G401 (cell line): Measurements from ENCODE around the gene NRP1. TPM values are rescaled to one million over a fixed set of nuclear protein-coding genes. Genes with fewer than 3 reads are reported as not detected.
A peak's percentile ranks its signal among the peaks of the same experiment; 100 is the strongest.
"Not testable (repeated sequence)": the region's sequence is repeated elsewhere in the genome, so short reads cannot be mapped to it uniquely, and the experiment has no call there.

ENCODE experiments used
- DNase-seq: peaks from one replicate; pipeline ENCODE4 v3.0.0-alpha.2; 2015; ENCODE audit warnings: low spot score
- in situ Hi-C: cut with HindIII; loops from 2 replicates; pipeline ENCODE4 v1.10.0; 2016; ENCODE audit warnings: low sequenced_read_pairs, mixed read lengths
- total RNA-seq: library from RNA; depleted of rRNA; stranded (reverse); fragments of >200 nt; shearing (Covaris generic); gene quantifications from 2 replicates; pipeline ENCODE4 v1.2.3, GENCODE V29; 2014

The NRP1 gene
- total RNA-seq, 1 experiment from 2014 or later = 17.1 TPM

GRCh38 chr10:33147013-33147310 lies 187.5 kb downstream of the NRP1 start:
- DNase-seq = no peak
- in situ Hi-C loops = no loop called here

DNA sequence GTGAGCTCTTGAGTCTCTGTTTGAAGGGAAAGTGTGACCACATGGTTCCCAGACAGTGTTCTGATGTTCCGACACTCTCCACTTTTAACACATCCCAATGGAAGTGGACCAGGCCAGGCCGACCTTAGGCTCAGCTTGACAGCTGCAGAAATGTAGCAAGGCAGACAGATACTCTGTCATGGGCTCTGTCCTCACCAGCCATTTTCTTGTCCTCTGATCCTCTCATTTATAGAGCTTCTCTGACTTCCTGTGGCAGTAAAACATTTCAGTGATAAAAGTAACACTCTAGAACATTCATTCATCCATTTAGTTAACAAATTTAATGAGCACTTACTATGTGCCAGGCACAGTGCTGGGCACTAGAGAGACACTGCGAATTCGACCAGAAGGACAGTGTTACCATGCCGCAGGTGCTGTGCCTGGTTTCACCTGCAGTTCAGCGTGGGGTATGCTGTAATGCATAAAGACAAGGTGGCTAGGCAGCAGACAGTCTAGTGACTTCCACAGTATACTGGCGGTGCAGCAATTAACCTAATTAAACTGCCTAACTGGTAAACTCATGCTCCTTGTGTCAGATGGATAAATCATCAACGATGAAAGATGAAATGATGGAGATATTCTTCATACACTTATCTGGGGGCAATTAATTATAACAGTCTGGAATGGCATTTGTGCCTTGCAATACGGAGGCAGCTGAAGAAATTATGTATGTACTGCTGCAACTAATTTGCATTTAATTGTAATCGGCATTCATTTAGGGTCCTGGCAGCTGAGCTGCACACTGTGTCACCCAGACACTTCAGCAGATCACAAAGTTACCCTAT lies 188.1 kb downstream of the NRP1 start:
- in situ Hi-C loops = no loop called here
- DNase-seq = no peak

DNA sequence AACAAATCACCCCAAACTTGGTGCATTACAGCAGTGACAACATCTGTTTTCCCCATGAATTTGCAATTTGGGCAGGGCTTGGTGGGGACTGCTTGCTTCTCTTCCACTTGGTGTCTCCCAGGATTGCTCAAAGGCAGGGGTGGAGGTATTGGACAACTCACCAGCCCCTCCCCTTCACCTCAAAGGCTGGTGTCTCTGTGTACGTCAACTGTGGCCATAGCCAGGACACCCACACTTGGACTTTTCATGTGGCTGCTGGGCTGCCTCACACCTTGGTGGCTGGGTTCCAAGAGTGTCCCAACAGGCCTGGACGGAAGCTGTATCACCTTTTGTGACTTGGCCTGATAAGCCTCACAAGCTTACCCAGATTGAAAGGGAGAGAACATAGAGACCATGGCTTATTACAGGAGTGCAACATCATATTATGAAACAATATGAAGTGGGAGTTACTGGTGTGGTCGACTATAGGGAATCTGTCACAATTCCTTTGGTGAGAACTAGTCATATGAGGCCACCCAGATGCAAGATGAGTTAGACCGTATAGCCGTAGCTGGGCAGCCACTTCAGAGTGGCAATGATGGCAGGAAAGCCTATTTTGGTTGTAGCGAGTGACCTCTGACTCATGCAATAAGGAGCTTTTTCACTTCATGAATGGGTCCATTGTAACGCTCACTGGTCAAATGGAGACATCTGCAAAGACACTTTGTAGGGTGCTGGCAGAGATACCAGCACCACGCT lies 188.8 kb downstream of the NRP1 start:
- peak; percentile 21 for DNase-seq
- in situ Hi-C loops = no loop called here

- DNase-seq = no peak
- in situ Hi-C loops = no loop called here
Observed at GRCh38 chr10:33143160-33143728, 191.2 kb downstream of the NRP1 start.

GRCh38 chr10:33142295-33142694 lies 192.2 kb downstream of the NRP1 start:
- DNase-seq = no peak
- in situ Hi-C loops = no loop called here

DNA sequence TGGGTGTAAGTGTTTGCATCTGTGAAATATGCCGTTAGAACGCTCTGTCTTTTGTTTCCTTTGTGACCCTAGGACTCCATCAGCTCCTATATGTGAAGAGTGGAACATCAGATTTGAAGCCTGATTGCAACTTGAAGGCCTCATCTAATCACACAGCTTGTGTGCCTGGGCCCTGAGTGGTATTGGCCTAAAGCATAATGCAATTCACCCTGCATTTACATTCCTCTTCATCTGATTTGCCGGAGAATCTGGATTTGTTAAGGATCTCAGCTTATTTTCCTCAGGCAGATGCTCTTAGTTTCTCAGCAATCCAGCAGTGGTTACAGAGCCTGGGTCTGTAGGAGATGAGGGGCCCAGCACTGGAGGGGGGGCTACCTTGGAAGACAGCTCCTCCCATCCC lies 193.2 kb downstream of the NRP1 start:
- no peak for DNase-seq
- in situ Hi-C loops = no loop called here

DNA sequence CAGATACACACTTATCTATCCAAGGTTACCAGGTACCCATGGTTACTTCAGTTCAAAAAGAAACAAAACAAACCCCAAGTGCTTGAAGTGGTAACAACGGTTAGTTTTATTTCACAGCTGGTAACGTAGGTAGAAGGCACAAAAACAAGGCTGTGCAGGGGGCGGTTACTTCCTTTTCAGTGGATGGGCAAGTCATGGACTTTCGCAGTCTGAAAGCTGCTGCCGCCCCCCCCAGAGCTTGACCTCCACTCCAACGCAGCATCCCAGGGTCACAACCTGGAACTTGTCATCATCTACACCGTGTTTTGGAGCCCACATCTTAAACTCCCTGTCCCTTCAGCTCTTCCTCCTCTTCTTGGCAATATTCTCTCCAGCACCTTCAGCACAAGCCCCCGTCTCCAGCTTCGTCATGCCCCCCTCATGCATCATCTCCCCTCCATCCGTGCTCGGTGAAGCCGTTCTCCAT lies 195.3 kb downstream of the NRP1 start:
- no peak for DNase-seq
- in situ Hi-C loops = no loop called here

- in situ Hi-C loops, DNase-seq: not testable (repeated sequence)
Observed at GRCh38 chr10:33138686-33139085, 195.8 kb downstream of the NRP1 start.

DNA sequence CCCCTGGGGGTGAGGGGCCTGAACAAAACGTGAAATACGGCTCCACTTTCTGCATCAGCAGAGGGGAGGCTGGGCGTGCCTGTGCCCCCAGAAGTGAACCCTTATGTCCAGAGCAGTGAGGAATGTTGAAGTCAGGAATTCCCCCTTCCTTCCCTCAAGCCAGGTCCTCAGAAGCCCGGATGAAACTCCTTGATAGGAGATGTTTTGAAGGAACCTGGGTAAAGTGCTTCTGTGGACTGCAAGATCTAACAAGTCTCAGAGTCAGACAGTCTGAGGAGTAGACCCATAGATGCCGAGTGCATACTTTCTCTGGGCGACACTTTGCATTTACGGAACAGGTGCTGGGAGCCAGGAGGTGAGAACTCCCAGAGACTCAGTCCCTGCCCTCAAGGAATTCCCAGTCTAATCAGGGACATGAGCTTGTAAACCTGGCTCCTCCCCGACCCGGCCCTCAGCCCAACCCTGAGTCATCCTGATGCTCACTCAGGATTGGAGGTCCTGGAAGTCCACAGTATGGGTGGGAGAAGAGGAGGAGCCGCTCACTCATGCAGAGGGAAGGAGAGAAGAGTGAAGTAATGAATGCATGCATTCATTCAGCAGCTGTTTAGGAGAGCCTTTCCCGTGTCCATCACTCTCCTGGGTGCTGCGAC lies 197.0 kb downstream of the NRP1 start:
- in situ Hi-C loops = no loop called here
- no peak for DNase-seq

GRCh38 chr10:33136781-33137180 lies 197.7 kb downstream of the NRP1 start:
- in situ Hi-C loops = no loop called here
- DNase-seq = no peak

DNA sequence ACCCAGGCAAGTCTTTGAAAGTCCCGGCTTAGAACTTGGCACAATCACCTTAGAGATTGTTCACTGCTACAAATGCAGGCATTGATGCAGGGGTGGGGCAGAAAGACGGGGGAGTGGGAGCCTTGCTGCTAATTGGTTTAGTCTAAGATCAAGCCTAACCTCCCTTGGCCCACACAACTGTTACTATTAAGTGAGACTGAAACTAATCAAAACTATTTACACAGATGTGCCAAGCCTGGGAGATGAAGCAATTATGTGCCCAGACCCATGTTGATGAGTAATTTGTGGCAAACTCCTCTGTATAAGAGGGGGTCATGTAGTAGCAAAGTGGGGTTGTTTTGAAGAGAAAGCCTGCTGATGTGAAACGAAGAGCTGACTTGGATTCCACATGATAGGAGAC lies 198.2 kb downstream of the NRP1 start:
- in situ Hi-C loops = no loop called here
- no peak for DNase-seq

- no peak for DNase-seq
- in situ Hi-C loops = no loop called here
Observed at GRCh38 chr10:33134011-33134751, 200.3 kb downstream of the NRP1 start.

- no peak for DNase-seq
- in situ Hi-C loops = no loop called here
Observed at GRCh38 chr10:33133557-33133956, 200.9 kb downstream of the NRP1 start.

DNA sequence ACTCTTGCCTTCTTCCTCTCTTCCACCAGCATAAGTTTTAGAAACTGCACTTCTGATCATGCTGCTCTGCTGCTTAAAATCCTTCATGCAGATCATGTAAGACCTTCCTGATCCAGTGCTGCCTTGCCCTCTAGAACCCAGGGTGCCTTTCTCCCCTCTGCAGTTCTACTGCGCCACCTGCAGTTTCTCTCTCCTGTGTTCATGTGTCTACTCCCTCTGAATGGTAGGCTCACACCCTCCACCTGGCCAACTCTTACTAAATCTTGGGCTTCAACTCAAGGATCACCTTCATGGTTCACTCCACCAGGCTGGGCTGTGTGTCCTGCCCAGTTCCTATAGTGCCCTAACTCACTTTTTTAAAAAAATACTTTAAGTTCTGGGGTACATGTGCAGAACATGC lies 201.8 kb downstream of the NRP1 start:
- no peak for DNase-seq
- in situ Hi-C loops = no loop called here

DNA sequence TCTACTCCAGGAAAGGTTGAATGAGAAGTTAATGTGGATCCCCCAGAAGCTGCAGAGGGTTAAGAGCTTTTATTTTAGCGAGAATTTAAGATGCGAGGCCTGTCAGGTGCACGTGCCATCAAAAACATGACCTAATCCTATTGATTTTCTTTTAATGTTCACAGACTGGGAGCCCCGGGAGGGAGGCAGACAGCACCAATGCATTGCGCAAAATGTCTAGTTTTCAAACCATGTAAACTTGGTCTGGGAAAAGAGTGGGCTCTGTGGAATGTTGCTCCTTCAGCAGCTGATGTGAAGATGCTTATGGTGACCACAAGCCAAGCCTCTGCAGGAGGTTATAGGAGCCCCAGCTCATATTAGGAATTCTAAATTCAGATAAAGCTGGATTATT lies 204.5 kb downstream of the NRP1 start:
- no peak for DNase-seq
- in situ Hi-C loops = no loop called here

GRCh38 chr10:33129141-33129995 lies 205.1 kb downstream of the NRP1 start:
- DNase-seq = no peak
- in situ Hi-C loops = no loop called here

GRCh38 chr10:33127622-33128021 lies 206.8 kb downstream of the NRP1 start:
- no peak for DNase-seq
- in situ Hi-C loops = no loop called here
